Naive thymus-derived CD4-positive, alpha-beta T cell (primary cell): Measurements from ENCODE around the gene ZNF232. TPM values are rescaled to one million over a fixed set of nuclear protein-coding genes. Genes with fewer than 3 reads are reported as not detected.
"Not testable (repeated sequence)": the region's sequence is repeated elsewhere in the genome, so short reads cannot be mapped to it uniquely, and the experiment has no call there.

ENCODE experiments used
- ATAC-seq: fragments of 150-1000 bp; cut with Tn5 transposase; 2 replicates; pipeline ENCODE4 v1.10.0; 2021; ENCODE audit warnings: mild to moderate bottlenecking, moderate library complexity
- CTCF ChIA-PET: fragments of 350-600 bp; sonication (Branson Sonifier 250); formaldehyde crosslinking; loops from one replicate; lab custom pipeline; 2021; ENCODE audit warnings: antibody characterized with exemption; lab: Charles Lee
- POLR2A ChIA-PET: fragments of 350-600 bp; sonication (Branson Sonifier 250); formaldehyde crosslinking; loops from one replicate; lab custom pipeline; 2021; ENCODE audit warnings: antibody characterized with exemption, inconsistent platforms; lab: Charles Lee
- DNase-seq, 9 donors: peaks; one replicate each; pipeline versions ENCODE4 v3.0.0 to v3.0.0-alpha.2; 2020 to 2022; ENCODE audit warnings: mixed read lengths in 1 of 9
- H3K27ac ChIP-seq: one replicate; pipeline ENCODE4 v1.7.0; 2013; ENCODE audit warnings: mild to moderate bottlenecking, low read depth, low read length, moderate library complexity
- H3K27me3 ChIP-seq, 2 donors: one replicate each; pipeline ENCODE4 v1.7.0; 2013; ENCODE audit warnings: low read length in 2 of 2, mild to moderate bottlenecking in 2 of 2, moderate library complexity in 2 of 2; ENCODE audit not compliant: control insufficient read depth in 2 of 2, insufficient read depth in 2 of 2
- H3K36me3 ChIP-seq, 3 experiments: 1 replicate in 2 of 3; 2 replicates in 1 of 3; pipeline ENCODE4 v1.7.0; 2013; ENCODE audit warnings: low read length in 3 of 3, mild to moderate bottlenecking in 3 of 3, moderate library complexity in 1 of 3; ENCODE audit not compliant: insufficient read depth in 3 of 3, control insufficient read depth in 2 of 3
- H3K4me1 ChIP-seq, 2 donors: one replicate each; pipeline ENCODE4 v1.7.0; 2013; ENCODE audit warnings: low read length in 2 of 2, mild to moderate bottlenecking in 2 of 2, moderate library complexity in 1 of 2; ENCODE audit not compliant: control insufficient read depth in 2 of 2, insufficient read depth in 2 of 2
- H3K4me3 ChIP-seq: 2 replicates; pipeline ENCODE4 v1.7.0; 2013; ENCODE audit warnings: mild to moderate bottlenecking, low read length
- H3K9me3 ChIP-seq, 3 experiments: 1 replicate in 2 of 3; 2 replicates in 1 of 3; pipeline ENCODE4 v1.7.0; 2013; ENCODE audit warnings: low read length in 3 of 3; ENCODE audit not compliant: control insufficient read depth in 2 of 3
- H3K27ac Mint-ChIP-seq, 9 donors: one replicate each; pipeline ENCODE4 v1.8.0; 2020 to 2022; ENCODE audit warnings: mixed read lengths in 9 of 9, mild to moderate bottlenecking in 8 of 9, moderate library complexity in 5 of 9, inconsistent platforms in 2 of 9
- H3K27me3 Mint-ChIP-seq, 5 donors: one replicate each; pipeline ENCODE4 v1.8.0; 2021 to 2022; ENCODE audit warnings: mixed read lengths in 5 of 5, mild to moderate bottlenecking in 1 of 5
- H3K36me3 Mint-ChIP-seq, 5 donors: one replicate each; pipeline ENCODE4 v1.8.0; 2020 to 2022; ENCODE audit warnings: mixed read lengths in 5 of 5, mild to moderate bottlenecking in 3 of 5, inconsistent platforms in 1 of 5
- H3K4me1 Mint-ChIP-seq, 7 donors: one replicate each; pipeline ENCODE4 v1.8.0; 2020 to 2022; ENCODE audit warnings: mixed read lengths in 7 of 7, mild to moderate bottlenecking in 3 of 7, inconsistent platforms in 1 of 7
- H3K4me3 Mint-ChIP-seq, 10 donors: one replicate each; pipeline ENCODE4 v1.8.0; 2020 to 2022; ENCODE audit warnings: mild to moderate bottlenecking in 10 of 10, mixed read lengths in 10 of 10, moderate library complexity in 6 of 10, inconsistent platforms in 2 of 10
- H3K9me3 Mint-ChIP-seq, 11 donors: one replicate each; pipeline ENCODE4 v1.8.0; 2020 to 2022; ENCODE audit warnings: mixed read lengths in 11 of 11, mild to moderate bottlenecking in 4 of 11, inconsistent platforms in 1 of 11, moderate library complexity in 1 of 11
- intact Hi-C, 2 donors: fragments of 100-400 bp; cut with micrococcal nuclease; formaldehyde crosslinking; loops; one replicate each; pipeline ENCODE4 v1.15.1; 2023
- polyA plus RNA-seq, 2 donors: library from polyadenylated mRNA; unstranded; fragments of 300-500 nt; fragmentation: Illumina TruSeq; gene quantifications; one replicate each; pipeline ENCODE4 v1.2.3, GENCODE V29; 2021
- total RNA-seq, 6 experiments: library from RNA in 5 of 6; stranded (reverse) in 5 of 6; gene quantifications; 1 replicate in 5 of 6; 2 replicates in 1 of 6; pipeline ENCODE4 v1.2.3 and lab custom pipeline; 2021 to 2026

Gene ZNF232
- total and polyA plus RNA-seq, 7 experiments from 2014 or later, result 5.1 to 20.3 (median 11.2) TPM

GRCh38 chr17:5078106-5079028 is 33.3 kb downstream of the ZNF232 start, which contains the start of gene ZFP3:
TSS of gene ZFP3 (plus strand) at chr17:5078467. CDS start at chr17:5091505, 13,038 bp downstream.
- peaks cover 12 to 41% (median 35%) of the 10 kb centered on the region in 7 donors for H3K4me1 Mint-ChIP-seq
- Histone ChIP-seq H3K27ac (peak within 1 kb of the TSS; percentile 81), H3K27me3 (no peaks in the 10 kb centered on the region), H3K4me3 (peak within 1 kb of the TSS; percentile 81), H3K4me1 (peaks cover 13 to 15% of the 10 kb centered on the region in 2 donors), H3K36me3 (peaks cover 0 to 16% (median 0%) of the 10 kb centered on the region in 3 experiments), H3K9me3 (no peaks in the 10 kb centered on the region)
- ATAC-seq, result peak; percentile 85
- CTCF ChIA-PET, result interaction anchor here (0.6 to 1.0 kb wide), 2 partner anchors 17 to 308 kb away, joined by 3 to 6 read pairs; no protein-coding TSS in a partner anchor
- peaks cover 0 to 17% (median 4%) of the 10 kb centered on the region in 11 donors for H3K9me3 Mint-ChIP-seq
- peaks cover 0 to 2% (median 0%) of the 10 kb centered on the region in 5 donors for H3K27me3 Mint-ChIP-seq
- intact Hi-C loops, result loop anchor here (1.0 to 10.0 kb wide), 4 partner anchors 24 to 524 kb away; partner anchors contain the start of genes MYBBP1A (in 1 of the 2), ZNF232 (in 1 of the 2) and ZNF594 (in 1 of the 2)
- POLR2A ChIA-PET, result interaction anchor here (0.6 to 1.7 kb wide), 13 partner anchors 19 to 376 kb away, joined by 3 to 7 read pairs (median 3); partner anchors contain the start of genes CAMTA2, PFN1, SPAG7 and ZNF232
- H3K36me3 Mint-ChIP-seq, result peaks cover 5 to 34% (median 15%) of the 10 kb centered on the region in 5 donors
- H3K4me3 Mint-ChIP-seq, result peak within 1 kb of the TSS; percentile 89 to 98 (median 95)
- H3K27ac Mint-ChIP-seq, result peak within 1 kb of the TSS; percentile 87 to 96 (median 94)
- DNase-seq, result peak; percentile 47 to 77 (median 67)

- Histone ChIP-seq H3K4me3 (peak overlapping the region; percentile 81), H3K27me3 (no peaks in the 10 kb centered on the region), H3K9me3 (no peaks in the 10 kb centered on the region), H3K36me3 (peaks cover 0 to 12% (median 0%) of the 10 kb centered on the region in 3 experiments), H3K4me1 (peaks cover 13 to 15% of the 10 kb centered on the region in 2 donors), H3K27ac (peak overlapping the region; percentile 81)
- peaks cover 2 to 29% (median 11%) of the 10 kb centered on the region in 5 donors for H3K36me3 Mint-ChIP-seq
- H3K4me3 Mint-ChIP-seq, result peak overlapping the region; percentile 89 to 98 (median 95)
- ATAC-seq, result no peak
- DNase-seq, result no peak
- CTCF ChIA-PET, result interaction anchor here (0.6 kb wide), 1 partner anchor 307 kb away, joined by 6 read pairs; no protein-coding TSS in a partner anchor
- H3K27ac Mint-ChIP-seq, result peak overlapping the region; percentile 87 to 96 (median 94)
- H3K4me1 Mint-ChIP-seq, result peaks cover 12 to 37% (median 35%) of the 10 kb centered on the region in 7 donors
- POLR2A ChIA-PET, result interaction anchor here (1.1 to 1.7 kb wide), 4 partner anchors 47 to 129 kb away, joined by 4 to 6 read pairs (median 5); partner anchors contain the start of genes CAMTA2 and PFN1
- H3K27me3 Mint-ChIP-seq, result peaks cover 0 to 2% (median 0%) of the 10 kb centered on the region in 5 donors
- peaks cover 0 to 13% (median under 1%) of the 10 kb centered on the region in 11 donors for H3K9me3 Mint-ChIP-seq
- intact Hi-C loops, result loop anchor here (1.0 to 10.0 kb wide), 4 partner anchors 25 to 523 kb away; partner anchors contain the start of genes MYBBP1A (in 1 of the 2), ZNF232 (in 1 of the 2) and ZNF594 (in 1 of the 2)
Measured at GRCh38 chr17:5077781-5078105, 33.9 kb downstream of the ZNF232 start.

GRCh38 chr17:5077275-5077674 is 34.4 kb downstream of the ZNF232 start:
- H3K4me3 ChIP-seq, CTCF ChIA-PET, ATAC-seq, H3K9me3 ChIP-seq, H3K27me3 Mint-ChIP-seq, H3K27ac ChIP-seq, H3K36me3 ChIP-seq, DNase-seq, H3K27me3 ChIP-seq: not testable (repeated sequence)
- Mint-ChIP-seq H3K4me3 (peak overlapping the region; percentile 89 to 98 (median 95)), H3K27ac (peak overlapping the region in 7 of 9 donors; percentile 87 to 96 (median 94)), H3K4me1 (peaks cover 12 to 35% (median 33%) of the 10 kb centered on the region in 7 donors), H3K36me3 (peaks cover 0 to 27% (median 7%) of the 10 kb centered on the region in 5 donors), H3K9me3 (peaks cover 0 to 11% (median 0%) of the 10 kb centered on the region in 11 donors)
- POLR2A ChIA-PET, result interaction anchor here (0.7 to 1.3 kb wide), 3 partner anchors 33 to 105 kb away, joined by 3 to 4 read pairs (median 4); no protein-coding TSS in a partner anchor
- intact Hi-C loops, result loop anchor here in 1 of 2 donors (10.0 kb wide), 1 partner anchor 522 kb away; the partner anchor contains the start of gene MYBBP1A
- peaks cover 13 to 15% of the 10 kb centered on the region in 2 donors for H3K4me1 ChIP-seq

GRCh38 chr17:5075472-5075871 is 36.2 kb downstream of the ZNF232 start:
- H3K27me3 Mint-ChIP-seq, ATAC-seq, H3K27me3 ChIP-seq, H3K4me3 ChIP-seq, DNase-seq, H3K9me3 Mint-ChIP-seq, H3K9me3 ChIP-seq, H3K36me3 ChIP-seq, H3K27ac ChIP-seq, POLR2A ChIA-PET, CTCF ChIA-PET, H3K27ac Mint-ChIP-seq: not testable (repeated sequence)
- peaks cover 12 to 25% (median 24%) of the 10 kb centered on the region in 7 donors for H3K4me1 Mint-ChIP-seq
- peak overlapping the region in 1 of 10 donors; percentile 16 for H3K4me3 Mint-ChIP-seq
- H3K36me3 Mint-ChIP-seq, result peaks cover 0 to 19% (median 0%) of the 10 kb centered on the region in 5 donors
- H3K4me1 ChIP-seq, result peaks cover 13 to 15% of the 10 kb centered on the region in 2 donors
- intact Hi-C loops, result loop anchor here in 1 of 2 donors (10.0 kb wide), 1 partner anchor 521 kb away; the partner anchor contains the start of gene MYBBP1A

GRCh38 chr17:5069724-5070123 is 42.0 kb downstream of the ZNF232 start:
- Mint-ChIP-seq H3K27me3 (peaks cover 0 to 2% (median 0%) of the 10 kb centered on the region in 5 donors), H3K9me3 (no peaks in the 10 kb centered on the region), H3K4me1 (peaks cover 0 to 2% (median 0%) of the 10 kb centered on the region in 7 donors), H3K36me3 (peaks cover 0 to 7% (median 0%) of the 10 kb centered on the region in 5 donors), H3K4me3 (no peak overlapping the region), H3K27ac (no peak overlapping the region)
- H3K4me1 ChIP-seq, result no peaks in the 10 kb centered on the region
- no peak overlapping the region for H3K27ac ChIP-seq
- no peaks in the 10 kb centered on the region for H3K36me3 ChIP-seq
- DNase-seq (no peak), ATAC-seq (no peak)
- H3K9me3 ChIP-seq, result no peaks in the 10 kb centered on the region
- no peaks in the 10 kb centered on the region for H3K27me3 ChIP-seq
- intact Hi-C loops, result loop anchor here in 1 of 2 donors (10.0 kb wide), 1 partner anchor 515 kb away; the partner anchor contains the start of gene MYBBP1A
- no peak overlapping the region for H3K4me3 ChIP-seq
- CTCF ChIA-PET, result no interaction called here
- POLR2A ChIA-PET, result no interaction called here

- Mint-ChIP-seq H3K27ac (peak overlapping the region in 1 of 9 donors; percentile 44), H3K27me3 (no peaks in the 10 kb centered on the region), H3K4me1 (peaks cover 0 to 2% (median 1%) of the 10 kb centered on the region in 7 donors), H3K9me3 (no peaks in the 10 kb centered on the region), H3K36me3 (peaks cover 0 to 7% (median 0%) of the 10 kb centered on the region in 5 donors), H3K4me3 (no peak overlapping the region)
- intact Hi-C loops, result no loop called here
- Histone ChIP-seq H3K27ac (no peak overlapping the region), H3K27me3 (no peaks in the 10 kb centered on the region), H3K9me3 (no peaks in the 10 kb centered on the region), H3K4me3 (no peak overlapping the region), H3K36me3 (no peaks in the 10 kb centered on the region), H3K4me1 (no peaks in the 10 kb centered on the region)
- DNase-seq, result no peak
- no peak for ATAC-seq
- POLR2A ChIA-PET, result interaction anchor here (1.3 kb wide), 1 partner anchor 21 kb away, joined by 3 read pairs; no protein-coding TSS in a partner anchor
- CTCF ChIA-PET, result interaction anchor here (1.2 kb wide), 1 partner anchor 38 kb away, joined by 3 read pairs; no protein-coding TSS in a partner anchor
Measured at GRCh38 chr17:5068236-5068635, 43.4 kb downstream of the ZNF232 start.
